Right lobe of liver (tissue), 6 donors: ENCODE results near the gene PDZRN3. TPM values are rescaled to one million over a fixed set of nuclear protein-coding genes. Genes with fewer than 3 reads are reported as not detected.
A peak's percentile ranks its signal among the peaks of the same experiment; 100 is the strongest.

Experiments used
- ATAC-seq, 4 donors: fragments of 200-7000 bp; cut with Tn5 transposase; one replicate each; pipeline ENCODE4 v1.9.1; 2020; ENCODE audit warnings: mild to moderate bottlenecking in 4 of 4, moderate library complexity in 4 of 4
- DNase-seq, 3 donors: peaks; one replicate each; pipeline ENCODE4 v3.0.0-alpha.2; 2020
- H3K27ac ChIP-seq, 3 donors: fragments of 200-600 bp; one replicate each; pipeline ENCODE4 v1.8.0; 2022
- H3K27me3 ChIP-seq, 2 donors: fragments of 200-600 bp; one replicate each; pipeline ENCODE4 v1.8.0; 2022
- H3K36me3 ChIP-seq, 4 donors: fragments of 200-600 bp; sonication (generic) in 1 of 4; one replicate each; pipeline versions ENCODE4 v1.5.1 to v1.8.0; 2017 to 2022; ENCODE audit warnings: control low read depth in 1 of 4
- H3K4me1 ChIP-seq, 4 donors: fragments of 200-600 bp; sonication (generic) in 1 of 4; one replicate each; pipeline versions ENCODE4 v1.5.1 to v1.8.0; 2017 to 2022; ENCODE audit warnings: control low read depth in 1 of 4
- H3K4me3 ChIP-seq, 3 donors: fragments of 200-600 bp; one replicate each; pipeline ENCODE4 v1.8.0; 2022
- H3K9me3 ChIP-seq, 4 donors: fragments of 200-600 bp; sonication (generic) in 1 of 4; one replicate each; pipeline versions ENCODE4 v1.5.1 to v1.8.0; 2017 to 2022; ENCODE audit warnings: control low read depth in 1 of 4
- POLR2A ChIP-seq: fragments of 450-650 bp; IDR thresholded peaks from one replicate; pipeline ENCODE4 v1.6.1; 2017; ENCODE audit warnings: antibody characterized with exemption, mild to moderate bottlenecking
- WGBS: methylation state at CpG from one replicate; pipeline ENCODE4 v1.1.6; 2018; ENCODE audit warnings: low coverage, low lambda C conversion rate; ENCODE audit not compliant: insufficient coverage; ENCODE audit errors: missing lambda C conversion rate; 5-methylcytosine and 5-hydroxymethylcytosine counted together
- intact Hi-C, 2 donors: fragments of 100-400 bp; cut with DNase I; formaldehyde crosslinking; loops; one replicate each; pipeline versions ENCODE4 v1.11.2 to v1.14.1; 2022
- total RNA-seq, 6 experiments: library from RNA; depleted of rRNA in 2 of 6; stranded (reverse); fragments of >200 nt in 2 of 6; fragmentation: NEBNext Ultra II Directional in 3 of 6; extraction: Animal tissue kit (Norgen Biotek cat#: 25700) in 3 of 6; gene quantifications; one replicate each; pipeline versions ENCODE4 v1.1.0 to v1.2.4, GENCODE V29; 2016 to 2023
- TF ChIP-seq, protein P1 (sequence below), 4 donors: fragments of 200-600 bp in 3 of 4; fragments of 450-650 bp in 1 of 4; IDR thresholded peaks; one replicate each; pipeline versions ENCODE4 v1.5.1 to v1.8.0; 2016 to 2022; ENCODE audit warnings: antibody characterized with exemption in 4 of 4, mild to moderate bottlenecking in 2 of 4
- donor health status: DM: no; HTN: yes; CAD: no.
- donor health status: DM: no; HTN: no; CAD: no.
- donor health status: DM: no; HTN: no; CAD: no.
- donor health status: DM: no; HTN: yes; CAD: no.
- donor health status: DM: no; HTN: yes; CAD: no.

The PDZRN3 gene
- total RNA-seq, 6 experiments from 2014 or later: 0.33 to 2.0 (median 1.1) TPM

DNA sequence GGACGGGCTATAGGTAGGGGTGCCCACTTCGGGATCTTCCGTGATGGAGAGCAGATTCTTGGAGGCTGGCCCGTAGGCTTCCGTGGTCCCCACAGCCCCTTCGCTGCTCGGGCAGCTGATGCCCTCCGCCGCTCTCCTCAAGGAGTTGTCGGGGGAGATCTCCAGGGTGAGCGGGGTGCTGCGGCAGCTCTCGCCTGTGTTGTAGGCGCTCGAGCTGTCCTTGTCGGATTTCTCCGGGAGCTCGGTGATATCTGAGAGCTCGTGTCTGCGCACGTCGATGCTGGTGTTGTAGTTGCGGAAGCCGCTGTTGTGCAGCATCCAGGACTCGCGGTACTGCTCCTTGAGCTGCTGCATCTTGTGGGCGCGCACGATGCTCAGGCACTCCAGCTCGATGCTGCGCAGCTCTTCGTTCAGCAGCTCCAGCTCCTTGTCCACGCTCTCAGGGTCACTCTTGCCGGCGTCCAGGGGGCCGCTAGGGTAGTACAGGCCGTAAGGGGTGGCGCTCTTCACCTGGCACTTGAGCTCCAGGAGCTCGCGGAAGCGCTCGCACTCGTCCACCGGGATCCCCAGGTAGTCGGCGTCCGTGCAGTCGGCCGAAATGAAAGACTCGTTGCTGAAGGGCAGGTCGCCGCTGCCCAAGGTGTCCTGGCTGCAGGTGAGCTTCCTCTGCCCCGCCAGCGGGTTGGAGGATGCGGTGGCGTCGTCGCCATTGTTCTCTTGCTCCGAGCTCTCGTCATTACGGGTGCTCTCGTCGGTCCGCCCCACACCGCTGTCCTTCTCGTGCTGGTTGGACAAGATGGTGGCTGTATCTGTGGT, 240.4 kb downstream of the PDZRN3 start:
- Histone ChIP-seq H3K27me3 (no peaks in the 10 kb centered on the region), H3K4me3 (no peak overlapping the region), H3K9me3 (no peaks in the 10 kb centered on the region), H3K4me1 (no peaks in the 10 kb centered on the region), H3K36me3 (no peaks in the 10 kb centered on the region), H3K27ac (no peak overlapping the region)
- WGBS: 80% methylated on average over 11 of the region's 66 CpGs
- TF ChIP-seq, protein P1, sequence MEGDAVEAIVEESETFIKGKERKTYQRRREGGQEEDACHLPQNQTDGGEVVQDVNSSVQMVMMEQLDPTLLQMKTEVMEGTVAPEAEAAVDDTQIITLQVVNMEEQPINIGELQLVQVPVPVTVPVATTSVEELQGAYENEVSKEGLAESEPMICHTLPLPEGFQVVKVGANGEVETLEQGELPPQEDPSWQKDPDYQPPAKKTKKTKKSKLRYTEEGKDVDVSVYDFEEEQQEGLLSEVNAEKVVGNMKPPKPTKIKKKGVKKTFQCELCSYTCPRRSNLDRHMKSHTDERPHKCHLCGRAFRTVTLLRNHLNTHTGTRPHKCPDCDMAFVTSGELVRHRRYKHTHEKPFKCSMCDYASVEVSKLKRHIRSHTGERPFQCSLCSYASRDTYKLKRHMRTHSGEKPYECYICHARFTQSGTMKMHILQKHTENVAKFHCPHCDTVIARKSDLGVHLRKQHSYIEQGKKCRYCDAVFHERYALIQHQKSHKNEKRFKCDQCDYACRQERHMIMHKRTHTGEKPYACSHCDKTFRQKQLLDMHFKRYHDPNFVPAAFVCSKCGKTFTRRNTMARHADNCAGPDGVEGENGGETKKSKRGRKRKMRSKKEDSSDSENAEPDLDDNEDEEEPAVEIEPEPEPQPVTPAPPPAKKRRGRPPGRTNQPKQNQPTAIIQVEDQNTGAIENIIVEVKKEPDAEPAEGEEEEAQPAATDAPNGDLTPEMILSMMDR (IDR thresholded peaks at IDR 0.05): no peak
- TF ChIP-seq POLR2A: no peak
- peak in 1 of 3 donors; percentile 45 for DNase-seq
- peak in 1 of 4 donors; percentile 12 for ATAC-seq
- intact Hi-C loops: no loop called here

DNA sequence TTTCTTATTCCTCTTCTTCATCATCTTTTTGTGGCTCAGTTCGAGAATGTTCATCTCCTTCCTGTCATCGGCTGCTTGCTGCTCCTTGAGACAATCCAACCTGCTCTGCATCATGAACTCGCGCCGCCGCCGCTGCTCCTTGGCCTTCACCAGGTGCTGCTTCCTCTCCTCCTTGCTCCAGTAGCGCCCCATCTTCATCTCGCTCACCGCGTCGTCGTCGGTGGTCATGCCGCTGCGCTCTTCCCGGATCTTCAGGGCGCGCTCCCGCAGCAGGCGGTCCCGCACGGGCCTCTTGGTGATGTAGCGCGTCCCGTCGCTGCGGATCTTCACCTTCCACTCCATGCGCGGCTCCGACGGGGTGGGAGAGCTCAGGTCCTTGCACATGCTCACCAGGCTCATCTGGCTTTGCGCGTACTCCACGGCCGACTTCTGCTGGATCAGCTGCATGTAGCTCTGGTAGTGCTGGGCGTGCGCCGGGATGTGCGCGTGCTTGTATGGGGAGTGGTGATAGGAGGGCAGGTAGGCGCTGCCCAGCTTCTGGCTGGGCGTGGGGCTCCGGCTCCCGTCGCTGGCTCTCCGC, 241.2 kb downstream of the PDZRN3 start:
- H3K27ac ChIP-seq: no peak overlapping the region
- H3K36me3 ChIP-seq: no peaks in the 10 kb centered on the region
- DNase-seq: no peak
- H3K27me3 ChIP-seq: no peaks in the 10 kb centered on the region
- H3K9me3 ChIP-seq: no peaks in the 10 kb centered on the region
- TF ChIP-seq, protein P1 (IDR thresholded peaks at IDR 0.05): no peak
- no peak for TF ChIP-seq POLR2A
- H3K4me1 ChIP-seq: no peaks in the 10 kb centered on the region
- intact Hi-C loops: no loop called here
- no peak for ATAC-seq
- WGBS: 89% methylated on average over 31 of the region's 47 CpGs
- no peak overlapping the region for H3K4me3 ChIP-seq

DNA sequence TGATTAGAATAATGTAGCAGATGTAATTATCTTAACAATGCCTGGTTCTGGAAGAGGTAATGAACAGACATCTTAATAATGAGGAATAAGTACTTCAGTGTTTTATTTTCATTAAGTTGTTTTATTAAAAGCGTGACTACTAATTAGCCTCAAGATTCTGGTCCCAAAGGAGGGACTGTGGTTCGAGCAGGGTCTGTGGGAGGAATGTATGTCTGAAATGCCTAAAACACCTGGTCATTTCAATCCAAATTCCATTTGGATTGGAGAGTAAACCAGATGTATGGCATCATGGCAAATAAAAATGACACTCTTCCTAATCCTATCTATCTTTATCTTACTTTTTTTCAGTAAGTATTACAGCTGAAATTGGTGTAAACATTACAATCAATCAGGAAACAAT, 243.2 kb downstream of the PDZRN3 start:
- 55% methylated on average over 2 of the region's 2 CpGs for WGBS
- no peak overlapping the region for H3K27ac ChIP-seq
- H3K27me3 ChIP-seq: no peaks in the 10 kb centered on the region
- H3K9me3 ChIP-seq: no peaks in the 10 kb centered on the region
- intact Hi-C loops: no loop called here
- H3K4me3 ChIP-seq: no peak overlapping the region
- H3K4me1 ChIP-seq: no peaks in the 10 kb centered on the region
- no peaks in the 10 kb centered on the region for H3K36me3 ChIP-seq
- TF ChIP-seq, protein P1 (IDR thresholded peaks at IDR 0.05): no peak
- no peak for TF ChIP-seq POLR2A
- DNase-seq (no peak), ATAC-seq (no peak)

DNA sequence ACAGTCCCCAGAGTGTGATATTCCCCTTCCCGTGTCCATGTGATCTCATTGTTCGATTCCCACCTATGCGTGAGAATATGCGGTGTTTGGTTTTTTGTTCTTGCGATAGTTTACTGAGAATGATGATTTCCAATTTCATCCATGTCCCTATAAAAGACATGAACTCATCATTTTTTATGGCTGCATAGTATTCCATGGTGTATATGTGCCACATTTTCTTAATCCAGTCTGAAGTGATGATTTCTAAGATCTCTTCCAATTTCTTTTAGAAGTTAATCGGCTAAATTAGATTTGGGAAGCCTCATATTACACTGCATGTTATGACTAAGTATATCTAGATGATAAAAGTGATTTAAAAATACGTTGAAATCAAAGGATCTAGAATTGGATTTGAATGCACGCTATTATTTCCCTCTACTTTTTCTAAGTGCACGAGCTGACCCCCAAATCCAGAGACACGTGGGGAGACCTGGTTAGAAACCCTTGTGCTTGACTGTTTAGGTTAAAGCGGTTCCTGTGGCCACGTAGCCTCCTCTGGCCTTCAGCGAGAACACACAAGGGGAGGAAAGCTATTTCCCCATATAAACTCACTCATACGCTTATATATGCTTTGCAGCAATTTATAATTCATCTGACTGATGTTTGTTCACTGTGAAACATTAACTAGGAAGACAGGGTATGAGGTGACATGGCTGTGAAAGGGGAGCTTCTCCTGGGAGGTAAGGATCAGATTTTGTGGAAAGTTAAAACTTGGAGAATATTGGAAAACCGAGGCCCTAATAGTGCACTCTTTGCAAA, 243.8 kb downstream of the PDZRN3 start:
- no peak for DNase-seq
- WGBS: 45% methylated on average over 15 of the region's 15 CpGs
- TF ChIP-seq, protein P1 (IDR thresholded peaks at IDR 0.05): no peak
- TF ChIP-seq POLR2A: no peak

More for the DNA sequence above, 243.8 kb downstream of the PDZRN3 start:
- no peak for ATAC-seq
- H3K9me3 ChIP-seq: no peaks in the 10 kb centered on the region
- H3K36me3 ChIP-seq: no peaks in the 10 kb centered on the region
- no peak overlapping the region for H3K27ac ChIP-seq
- H3K27me3 ChIP-seq: no peaks in the 10 kb centered on the region
- no peaks in the 10 kb centered on the region for H3K4me1 ChIP-seq
- intact Hi-C loops: no loop called here
- H3K4me3 ChIP-seq: no peak overlapping the region
